Measurements from ENCODE around the gene OR4D1.

OR4D1 gene

GRCh38 chr17:58195518-58196123 is 47.4 kb downstream of the OR4D1 start:
- no peak for DNase-seq

GRCh38 chr17:58196610-58197009 is 48.4 kb downstream of the OR4D1 start:
- no peak for DNase-seq

GRCh38 chr17:58200024-58200633 is 51.9 kb downstream of the OR4D1 start:
- peak; percentile 81 for DNase-seq

- DNase-seq = no peak
These were observed 54.7 kb downstream of the OR4D1 start for GRCh38 chr17:58202859-58203258.

GRCh38 chr17:58204796-58205195 is 56.6 kb downstream of the OR4D1 start:
- no peak for DNase-seq

GRCh38 chr17:58205936-58206335 is 57.8 kb downstream of the OR4D1 start:
- no peak for DNase-seq

GRCh38 chr17:58207451-58207850 is 59.3 kb downstream of the OR4D1 start:
- no peak for DNase-seq

GRCh38 chr17:58208344-58208743 is 60.2 kb downstream of the OR4D1 start:
- no peak for DNase-seq
